GM19099 (cell line): Measurements from ENCODE around the gene SCFD1.

ENCODE experiments used
- POLR2A ChIP-seq: IDR thresholded peaks from 3 replicates; pipeline ENCODE4 v1.6.1; 2011; ENCODE audit warnings: low read depth; ENCODE audit not compliant: insufficient read length; ENCODE audit errors: extremely low read depth

SCFD1 gene

GRCh38 chr14:30603402-30603801, 18.7 kb upstream of the SCFD1 start:
- no peak for TF ChIP-seq POLR2A

- no peak for TF ChIP-seq POLR2A
Measured at GRCh38 chr14:30607156-30607780, 14.9 kb upstream of the SCFD1 start.

GRCh38 chr14:30608533-30609006, 13.5 kb upstream of the SCFD1 start:
- TF ChIP-seq POLR2A, result no peak

- no peak for TF ChIP-seq POLR2A
Measured at GRCh38 chr14:30610787-30611343, 11.3 kb upstream of the SCFD1 start.

GRCh38 chr14:30614155-30614554, 8.0 kb upstream of the SCFD1 start:
- TF ChIP-seq POLR2A, result no peak

GRCh38 chr14:30620178-30620577, 1.9 kb upstream of the SCFD1 start:
- TF ChIP-seq POLR2A, result no peak

GRCh38 chr14:30621354-30621939, 672 bp upstream of the SCFD1 start:
- TF ChIP-seq POLR2A, result peak; percentile 15

GRCh38 chr14:30623412-30624131, 1.5 kb downstream of the SCFD1 start:
- TF ChIP-seq POLR2A, result no peak

GRCh38 chr14:30624132-30624423, 2.0 kb downstream of the SCFD1 start:
- TF ChIP-seq POLR2A, result no peak

- no peak for TF ChIP-seq POLR2A
Measured at GRCh38 chr14:30625533-30625932, 3.4 kb downstream of the SCFD1 start.

GRCh38 chr14:30630248-30630647, 8.1 kb downstream of the SCFD1 start:
- no peak for TF ChIP-seq POLR2A

GRCh38 chr14:30632730-30633129, 10.6 kb downstream of the SCFD1 start:
- no peak for TF ChIP-seq POLR2A

- no peak for TF ChIP-seq POLR2A
Measured at GRCh38 chr14:30638926-30639325, 16.8 kb downstream of the SCFD1 start.

GRCh38 chr14:30641207-30641606, 19.1 kb downstream of the SCFD1 start:
- TF ChIP-seq POLR2A, result no peak

GRCh38 chr14:30645600-30645999, 23.5 kb downstream of the SCFD1 start:
- TF ChIP-seq POLR2A, result no peak

GRCh38 chr14:30648471-30648870, 26.4 kb downstream of the SCFD1 start:
- no peak for TF ChIP-seq POLR2A
